ENCODE data around the gene PLCH2.

The PLCH2 gene

GRCh38 chr1:2493218-2493617, 17.1 kb downstream of the PLCH2 start:
- H3K79me2 ChIP-seq (ENCODE audit: insufficient read depth, low read depth): no peaks in the 10 kb centered on the region
- no peaks in the 10 kb centered on the region for H3K4me1 ChIP-seq (ENCODE audit: low read depth, poor library complexity, severe bottlenecking)
- H2AFZ ChIP-seq (ENCODE audit: low read depth): no peak overlapping the region
- H4K20me1 ChIP-seq (ENCODE audit: insufficient read depth): no peaks in the 10 kb centered on the region
- no peak overlapping the region for H3K9ac ChIP-seq
- peaks cover 95% of the 10 kb centered on the region for H3K27me3 ChIP-seq (ENCODE audit: insufficient read depth, low read depth)
- no peak overlapping the region for H3K4me2 ChIP-seq
- no peak overlapping the region for H3K4me3 ChIP-seq (IDR thresholded peaks at IDR 0.05; ENCODE audit: insufficient read depth, low read depth, low read length)
- no peaks in the 10 kb centered on the region for H3K36me3 ChIP-seq (ENCODE audit: insufficient read depth)
- H3K27ac ChIP-seq: no peak overlapping the region
- TF ChIP-seq CTCF (conservative IDR thresholded peaks at IDR 0.05; ENCODE audit: low read depth, low read length): no peak

GRCh38 chr1:2493691-2494322, 17.7 kb downstream of the PLCH2 start:
- no peak overlapping the region for H2AFZ ChIP-seq (ENCODE audit: low read depth)
- H3K36me3 ChIP-seq (ENCODE audit: insufficient read depth): no peaks in the 10 kb centered on the region
- peaks cover 90% of the 10 kb centered on the region for H3K27me3 ChIP-seq (ENCODE audit: insufficient read depth, low read depth)
- TF ChIP-seq CTCF (conservative IDR thresholded peaks at IDR 0.05; ENCODE audit: low read depth, low read length): no peak
- no peak overlapping the region for H3K27ac ChIP-seq
- H4K20me1 ChIP-seq (ENCODE audit: insufficient read depth): no peaks in the 10 kb centered on the region
- H3K4me3 ChIP-seq (IDR thresholded peaks at IDR 0.05; ENCODE audit: insufficient read depth, low read depth, low read length): no peak overlapping the region
- no peaks in the 10 kb centered on the region for H3K4me1 ChIP-seq (ENCODE audit: low read depth, poor library complexity, severe bottlenecking)
- H3K79me2 ChIP-seq (ENCODE audit: insufficient read depth, low read depth): no peaks in the 10 kb centered on the region
- no peak overlapping the region for H3K9ac ChIP-seq
- H3K4me2 ChIP-seq: no peak overlapping the region

GRCh38 chr1:2494323-2494693, 18.2 kb downstream of the PLCH2 start:
- Histone ChIP-seq H3K27ac (no peak overlapping the region), H2AFZ (ENCODE audit: low read depth) (no peak overlapping the region), H3K79me2 (ENCODE audit: insufficient read depth, low read depth) (no peaks in the 10 kb centered on the region), H3K27me3 (ENCODE audit: insufficient read depth, low read depth) (peaks cover 86% of the 10 kb centered on the region), H3K9ac (no peak overlapping the region), H3K4me1 (ENCODE audit: low read depth, poor library complexity, severe bottlenecking) (no peaks in the 10 kb centered on the region), H3K4me2 (no peak overlapping the region), H4K20me1 (ENCODE audit: insufficient read depth) (no peaks in the 10 kb centered on the region), H3K4me3 (IDR thresholded peaks at IDR 0.05; ENCODE audit: insufficient read depth, low read depth, low read length) (no peak overlapping the region), H3K36me3 (ENCODE audit: insufficient read depth) (no peaks in the 10 kb centered on the region)
- no peak for TF ChIP-seq CTCF (conservative IDR thresholded peaks at IDR 0.05; ENCODE audit: low read depth, low read length)

- Histone ChIP-seq H3K4me2 (no peak overlapping the region), H3K4me1 (ENCODE audit: low read depth, poor library complexity, severe bottlenecking) (no peaks in the 10 kb centered on the region), H2AFZ (ENCODE audit: low read depth) (no peak overlapping the region), H3K9ac (no peak overlapping the region), H3K36me3 (ENCODE audit: insufficient read depth) (no peaks in the 10 kb centered on the region), H3K4me3 (IDR thresholded peaks at IDR 0.05; ENCODE audit: insufficient read depth, low read depth, low read length) (no peak overlapping the region), H3K27ac (no peak overlapping the region), H3K79me2 (ENCODE audit: insufficient read depth, low read depth) (no peaks in the 10 kb centered on the region), H4K20me1 (ENCODE audit: insufficient read depth) (no peaks in the 10 kb centered on the region), H3K27me3 (ENCODE audit: insufficient read depth, low read depth) (peaks cover 84% of the 10 kb centered on the region)
- no peak for TF ChIP-seq CTCF (conservative IDR thresholded peaks at IDR 0.05; ENCODE audit: low read depth, low read length)
Measured at GRCh38 chr1:2495026-2495425, 18.9 kb downstream of the PLCH2 start.

Measured in KMS-11 (cell line).